Heart right ventricle (tissue), 16 donors: ENCODE results near the gene ZNF836. TPM values are rescaled to one million over a fixed set of nuclear protein-coding genes. Genes with fewer than 3 reads are reported as not detected.

Experiments used
- ATAC-seq, 8 donors: fragments of 200-7000 bp; cut with Tn5 transposase; one replicate each; pipeline ENCODE4 v1.9.1; 2020; ENCODE audit warnings: mild to moderate bottlenecking in 8 of 8, moderate library complexity in 8 of 8, moderate number of reproducible peaks in 1 of 8
- DNase-seq, 2 donors: peaks; one replicate each; pipeline ENCODE4 v3.0.0-alpha.2; 2020
- H3K27ac ChIP-seq, 10 donors: fragments of 200-600 bp; sonication (generic) in 2 of 10; one replicate each; pipeline versions ENCODE4 v1.5.0 to v1.8.0; 2020 to 2022; ENCODE audit warnings: mild to moderate bottlenecking in 3 of 10
- H3K27me3 ChIP-seq, 7 donors: fragments of 200-600 bp; one replicate each; pipeline ENCODE4 v1.8.0; 2021 to 2022; ENCODE audit warnings: mild to moderate bottlenecking in 2 of 7
- H3K36me3 ChIP-seq, 9 donors: fragments of 200-600 bp; sonication (generic) in 1 of 9; one replicate each; pipeline versions ENCODE4 v1.5.0 to v1.8.0; 2020 to 2022; ENCODE audit warnings: mild to moderate bottlenecking in 2 of 9
- H3K4me1 ChIP-seq, 9 donors: fragments of 200-600 bp; sonication (generic) in 1 of 9; one replicate each; pipeline versions ENCODE4 v1.5.0 to v1.8.0; 2020 to 2022; ENCODE audit warnings: mild to moderate bottlenecking in 4 of 9
- H3K4me3 ChIP-seq, 10 donors: fragments of 200-600 bp; sonication (generic) in 2 of 10; one replicate each; pipeline versions ENCODE4 v1.5.0 to v1.8.0; 2020 to 2022; ENCODE audit warnings: mild to moderate bottlenecking in 7 of 10, moderate library complexity in 2 of 10
- H3K9me3 ChIP-seq, 11 donors: fragments of 200-600 bp in 10 of 11; sonication (generic) in 2 of 11; one replicate each; pipeline versions ENCODE4 v1.5.0 to v1.8.0; 2013 to 2022; ENCODE audit warnings: mild to moderate bottlenecking in 2 of 11, control low read depth in 1 of 11, moderate library complexity in 1 of 11
- WGBS, 2 donors: extraction: QIAGEN DNeasy Blood & Tissue Kit; methylation state at CpG; one replicate each; pipeline ENCODE4 v1.1.7; 2013; ENCODE audit warnings: inconsistent platforms in 1 of 2; 5-methylcytosine and 5-hydroxymethylcytosine counted together
- intact Hi-C, 10 donors: fragments of 100-400 bp; cut with DNase I; formaldehyde crosslinking; loops; one replicate each; pipeline versions ENCODE4 v1.11.1 to v1.14.2; 2022
- polyA plus RNA-seq, 2 donors: library from polyadenylated mRNA; stranded (reverse); fragments of 200-250 nt; gene quantifications; one replicate each; pipeline ENCODE4 v1.2.3, GENCODE V29; 2013
- total RNA-seq, 10 donors: library from RNA; stranded (reverse); fragmentation: NEBNext Ultra II Directional in 3 of 10; extraction: Animal tissue kit (Norgen Biotek cat#: 25700) in 3 of 10; gene quantifications; one replicate each; pipeline versions ENCODE4 v1.2.1 to v1.2.4, GENCODE V29; 2021 to 2023
- TF ChIP-seq, protein P1 (sequence below), 9 donors: fragments of 200-600 bp; sonication (generic) in 2 of 9; IDR thresholded peaks; one replicate each; pipeline versions ENCODE4 v1.5.0 to v1.8.0; 2021 to 2022; ENCODE audit warnings: antibody characterized with exemption in 9 of 9, mild to moderate bottlenecking in 5 of 9, moderate library complexity in 1 of 9
- donor health status: Arrhythmogenic right ventricular cardiomyopathy.
- donor health status: ischemic (EF 13 %, LVEDD 7.1; RV severe dilation, severe dysfunction).
- donor health status: healthy with polysubstance abuse.
- donor health status: DM: no; HTN: yes; CAD: no.
- donor health status: DM: no; HTN: no; CAD: no.
- donor health status: ischemic (EF 25% LVEDD 6.9; RV normal size, moderate dysfunction).
- donor health status: ischemic (EF 25% LVEDD 5.7; RV mildly dilated, moderate dysfunction).
- donor health status: healthy.
- donor health status: DM: yes; HTN: yes; CAD: no.
- donor health status: Ischemic cardiomyopathy.
- donor health status: ischemic (EF 35%, LVEDD 5.7; RV mildly dilated, moderate dysfunction).
- donor health status: nonischemic (EF 11% LVEDD 7.7; RV severe dilation, severe dysfunction).
- donor health status: DM: yes; HTN: yes; CAD: no.
- donor health status: PGD.
- donor health status: ischemic (EF 29% LVEDD 5.4; RV normal size, mild dysfunction).
- donor health status: nonischemic (EF 23%, LVEDD 6.1; RV moderate dilation, normal function).

Gene ZNF836
- total and polyA plus RNA-seq, 12 donors = 2.3 to 10.6 (median 6.8) TPM

DNA sequence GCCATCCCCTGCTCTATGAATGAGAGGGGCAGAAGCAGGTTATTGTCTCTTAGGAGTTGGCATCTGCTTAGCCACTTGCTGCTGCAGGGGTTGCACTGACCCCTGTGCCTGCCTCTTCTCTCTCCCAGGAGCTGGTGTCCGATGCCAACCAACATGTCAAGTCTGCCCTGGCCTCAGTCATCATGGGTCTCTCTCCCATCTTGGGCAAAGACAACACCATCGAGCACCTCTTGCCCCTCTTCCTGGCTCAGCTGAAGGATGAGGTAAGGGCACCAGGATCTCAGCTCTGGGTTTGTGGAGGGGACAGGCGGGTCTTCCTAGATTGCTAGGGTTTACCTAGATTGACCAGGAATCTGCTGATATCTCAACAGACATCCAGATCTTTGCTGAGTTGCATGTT lies 45.0 kb upstream of the ZNF836 start:
- no peaks in the 10 kb centered on the region for H3K4me1 ChIP-seq
- WGBS, 2 donors = 96 to 99% methylated on average over 3 of the region's 3 CpGs
- intact Hi-C loops = no loop called here
- DNase-seq (no peak), ATAC-seq (no peak)
- TF ChIP-seq, protein P1, sequence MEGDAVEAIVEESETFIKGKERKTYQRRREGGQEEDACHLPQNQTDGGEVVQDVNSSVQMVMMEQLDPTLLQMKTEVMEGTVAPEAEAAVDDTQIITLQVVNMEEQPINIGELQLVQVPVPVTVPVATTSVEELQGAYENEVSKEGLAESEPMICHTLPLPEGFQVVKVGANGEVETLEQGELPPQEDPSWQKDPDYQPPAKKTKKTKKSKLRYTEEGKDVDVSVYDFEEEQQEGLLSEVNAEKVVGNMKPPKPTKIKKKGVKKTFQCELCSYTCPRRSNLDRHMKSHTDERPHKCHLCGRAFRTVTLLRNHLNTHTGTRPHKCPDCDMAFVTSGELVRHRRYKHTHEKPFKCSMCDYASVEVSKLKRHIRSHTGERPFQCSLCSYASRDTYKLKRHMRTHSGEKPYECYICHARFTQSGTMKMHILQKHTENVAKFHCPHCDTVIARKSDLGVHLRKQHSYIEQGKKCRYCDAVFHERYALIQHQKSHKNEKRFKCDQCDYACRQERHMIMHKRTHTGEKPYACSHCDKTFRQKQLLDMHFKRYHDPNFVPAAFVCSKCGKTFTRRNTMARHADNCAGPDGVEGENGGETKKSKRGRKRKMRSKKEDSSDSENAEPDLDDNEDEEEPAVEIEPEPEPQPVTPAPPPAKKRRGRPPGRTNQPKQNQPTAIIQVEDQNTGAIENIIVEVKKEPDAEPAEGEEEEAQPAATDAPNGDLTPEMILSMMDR (IDR thresholded peaks at IDR 0.05) = no peak
- no peak overlapping the region for H3K27ac ChIP-seq
- no peaks in the 10 kb centered on the region for H3K27me3 ChIP-seq
- no peak overlapping the region for H3K4me3 ChIP-seq
- peaks cover 20 to 100% (median 92%) of the 10 kb centered on the region in 9 donors for H3K36me3 ChIP-seq
- H3K9me3 ChIP-seq = no peaks in the 10 kb centered on the region

DNA sequence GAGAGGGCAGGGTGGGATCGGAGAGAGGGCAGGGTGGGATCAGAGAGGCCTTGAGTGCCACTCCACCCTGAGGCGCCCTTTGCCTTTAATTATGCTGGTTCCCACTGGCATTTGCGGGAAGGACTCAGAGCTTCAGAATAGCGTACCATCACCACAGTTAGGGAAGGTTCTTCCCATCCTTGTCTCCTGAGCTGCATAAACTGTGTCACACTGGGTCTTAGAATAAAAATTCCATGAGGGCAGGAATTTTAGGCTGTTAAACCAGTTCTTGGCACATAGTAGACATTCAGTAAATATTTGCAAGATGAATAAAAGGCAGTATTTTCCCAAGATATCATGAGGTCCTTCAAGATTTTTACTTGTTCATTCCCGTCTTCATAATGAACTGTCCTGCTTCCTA lies 42.8 kb upstream of the ZNF836 start:
- peaks cover 10 to 100% (median 81%) of the 10 kb centered on the region in 9 donors for H3K36me3 ChIP-seq
- no peak overlapping the region for H3K4me3 ChIP-seq
- TF ChIP-seq, protein P1 (IDR thresholded peaks at IDR 0.05) = no peak
- no peaks in the 10 kb centered on the region for H3K9me3 ChIP-seq
- H3K4me1 ChIP-seq = peaks cover 0 to 6% (median 0%) of the 10 kb centered on the region in 9 donors
- no peaks in the 10 kb centered on the region for H3K27me3 ChIP-seq
- no peak overlapping the region for H3K27ac ChIP-seq
- ATAC-seq = no peak
- no peak for DNase-seq
- WGBS, 2 donors = 95 to 96% methylated on average over 5 of the region's 5 CpGs
- intact Hi-C loops = no loop called here

DNA sequence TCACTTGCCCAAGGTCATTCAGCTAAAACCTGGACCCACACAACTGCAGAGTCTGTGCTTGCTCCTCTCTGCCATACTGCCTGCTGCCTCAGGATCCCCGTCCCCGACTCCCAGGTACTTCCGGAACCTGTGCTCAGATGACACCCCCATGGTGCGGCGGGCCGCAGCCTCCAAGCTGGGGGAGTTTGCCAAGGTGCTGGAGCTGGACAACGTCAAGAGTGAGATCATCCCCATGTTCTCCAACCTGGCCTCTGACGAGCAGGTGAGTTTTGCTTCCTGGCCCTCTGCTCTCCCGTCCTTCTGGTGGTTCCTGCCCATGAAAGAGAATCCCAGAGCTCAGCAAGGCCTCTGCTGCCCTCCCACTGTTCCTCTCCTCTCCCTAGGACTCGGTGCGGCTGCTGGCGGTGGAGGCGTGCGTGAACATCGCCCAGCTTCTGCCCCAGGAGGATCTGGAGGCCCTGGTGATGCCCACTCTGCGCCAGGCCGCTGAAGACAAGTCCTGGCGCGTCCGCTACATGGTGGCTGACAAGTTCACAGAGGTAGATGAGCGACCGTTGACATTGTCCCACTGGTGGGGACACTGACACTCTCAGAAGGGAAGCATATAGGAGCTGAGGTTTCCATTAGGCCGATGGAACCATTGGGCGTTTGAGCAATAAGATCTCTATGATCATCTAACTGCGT lies 41.3 kb upstream of the ZNF836 start:
- Histone ChIP-seq H3K9me3 (no peaks in the 10 kb centered on the region), H3K27ac (no peak overlapping the region), H3K27me3 (no peaks in the 10 kb centered on the region), H3K4me1 (peaks cover 0 to 8% (median 0%) of the 10 kb centered on the region in 9 donors), H3K36me3 (peaks cover 10 to 100% (median 78%) of the 10 kb centered on the region in 9 donors), H3K4me3 (no peak overlapping the region)
- TF ChIP-seq, protein P1 (IDR thresholded peaks at IDR 0.05) = no peak
- no peak for ATAC-seq
- intact Hi-C loops = no loop called here
- DNase-seq = no peak
- WGBS, 2 donors = 96% methylated on average over 25 of the region's 25 CpGs

DNA sequence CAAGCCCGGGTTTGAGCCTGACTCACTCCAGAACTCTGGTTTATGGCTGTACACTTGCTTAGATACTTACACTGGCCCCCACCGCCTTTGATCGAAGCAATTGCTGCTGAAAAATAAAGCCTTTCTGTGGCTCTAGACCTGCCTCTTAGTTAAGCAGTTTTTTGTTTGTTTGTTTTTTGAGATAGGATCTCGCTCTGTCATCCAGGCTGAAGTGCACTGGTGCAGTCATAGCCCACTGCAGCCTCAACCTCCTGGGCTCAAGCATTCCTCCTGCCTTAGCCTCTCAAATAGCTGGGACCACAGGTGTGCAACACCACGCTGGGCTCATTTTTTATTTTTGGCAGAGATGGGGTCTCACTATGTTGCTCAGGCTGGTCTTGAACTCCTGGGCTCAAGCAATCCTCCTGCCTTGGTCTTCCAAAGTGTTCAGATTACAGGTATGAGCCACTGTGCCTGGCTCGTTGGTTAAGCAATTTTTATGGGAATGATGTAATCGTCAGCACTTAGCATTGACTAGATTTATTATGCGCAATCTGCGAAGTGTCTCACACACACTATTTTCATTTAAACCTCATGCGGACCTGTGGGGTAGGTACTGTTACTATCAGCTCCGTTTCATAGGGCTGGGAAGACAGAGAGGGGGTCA lies 40.6 kb upstream of the ZNF836 start:
- DNase-seq (no peak), ATAC-seq (no peak)
- Histone ChIP-seq H3K9me3 (no peaks in the 10 kb centered on the region), H3K4me3 (no peak overlapping the region), H3K27ac (no peak overlapping the region), H3K4me1 (peaks cover 0 to 13% (median 5%) of the 10 kb centered on the region in 9 donors), H3K27me3 (no peaks in the 10 kb centered on the region), H3K36me3 (peaks cover 10 to 100% (median 74%) of the 10 kb centered on the region in 9 donors)
- intact Hi-C loops = no loop called here
- 89 to 91% methylated on average over 11 of the region's 11 CpGs for WGBS, 2 donors
- TF ChIP-seq, protein P1 (IDR thresholded peaks at IDR 0.05) = no peak
